Measurements from ENCODE around the gene XYLT1.

Gene XYLT1

DNA sequence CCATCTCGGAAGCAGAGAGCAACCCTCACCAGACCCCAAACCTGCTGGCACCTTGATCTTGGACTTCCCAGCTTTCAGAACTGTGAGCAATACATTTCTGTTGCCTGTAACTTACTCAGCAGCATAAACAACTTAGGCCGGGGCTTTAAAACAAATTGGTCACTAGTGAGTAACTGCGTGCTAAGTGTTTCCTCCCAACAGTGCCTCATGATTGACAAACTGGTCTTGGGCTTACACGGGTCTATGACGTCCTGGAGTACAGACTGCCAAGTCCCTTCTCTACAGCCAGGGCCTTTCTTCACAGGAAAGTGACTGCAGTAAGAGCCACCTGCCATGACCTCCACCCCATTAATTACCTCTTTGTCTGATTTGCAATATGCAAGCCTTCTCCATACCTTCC lies 136.7 kb downstream of the XYLT1 start:
- Histone ChIP-seq H3K36me3 (ENCODE audit: control insufficient read depth, low read depth, low read length) (no peaks in the 10 kb centered on the region), H3K27ac (ENCODE audit: low read length) (no peak overlapping the region), H3K9ac (ENCODE audit: low read length) (no peak overlapping the region), H3K4me1 (ENCODE audit: control insufficient read depth, low read depth, low read length) (no peaks in the 10 kb centered on the region), H3K4me3 (ENCODE audit: low read length) (no peak overlapping the region), H3K27me3 (ENCODE audit: control insufficient read depth, insufficient read depth, low read length) (no peaks in the 10 kb centered on the region), H3K9me3 (ENCODE audit: control insufficient read depth, low read depth, low read length) (no peaks in the 10 kb centered on the region)

- no peaks in the 10 kb centered on the region for H3K36me3 ChIP-seq (ENCODE audit: control insufficient read depth, low read depth, low read length)
- H3K27ac ChIP-seq (ENCODE audit: low read length): no peak overlapping the region
- no peak overlapping the region for H3K9ac ChIP-seq (ENCODE audit: low read length)
- no peaks in the 10 kb centered on the region for H3K4me1 ChIP-seq (ENCODE audit: control insufficient read depth, low read depth, low read length)
- H3K9me3 ChIP-seq (ENCODE audit: control insufficient read depth, low read depth, low read length): no peaks in the 10 kb centered on the region
- H3K27me3 ChIP-seq (ENCODE audit: control insufficient read depth, insufficient read depth, low read length): no peaks in the 10 kb centered on the region
- H3K4me3 ChIP-seq (ENCODE audit: low read length): no peak overlapping the region
These were observed 137.5 kb downstream of the XYLT1 start for GRCh38 chr16:17333229-17333628.

- no peaks in the 10 kb centered on the region for H3K36me3 ChIP-seq (ENCODE audit: control insufficient read depth, low read depth, low read length)
- no peaks in the 10 kb centered on the region for H3K4me1 ChIP-seq (ENCODE audit: control insufficient read depth, low read depth, low read length)
- no peaks in the 10 kb centered on the region for H3K27me3 ChIP-seq (ENCODE audit: control insufficient read depth, insufficient read depth, low read length)
- no peak overlapping the region for H3K4me3 ChIP-seq (ENCODE audit: low read length)
- H3K27ac ChIP-seq (ENCODE audit: low read length): no peak overlapping the region
- H3K9me3 ChIP-seq (ENCODE audit: control insufficient read depth, low read depth, low read length): no peaks in the 10 kb centered on the region
- H3K9ac ChIP-seq (ENCODE audit: low read length): no peak overlapping the region
These were observed 138.8 kb downstream of the XYLT1 start for GRCh38 chr16:17331991-17332390.

- no peaks in the 10 kb centered on the region for H3K9me3 ChIP-seq (ENCODE audit: control insufficient read depth, low read depth, low read length)
- H3K36me3 ChIP-seq (ENCODE audit: control insufficient read depth, low read depth, low read length): no peaks in the 10 kb centered on the region
- H3K27ac ChIP-seq (ENCODE audit: low read length): no peak overlapping the region
- H3K4me1 ChIP-seq (ENCODE audit: control insufficient read depth, low read depth, low read length): no peaks in the 10 kb centered on the region
- no peak overlapping the region for H3K9ac ChIP-seq (ENCODE audit: low read length)
- no peak overlapping the region for H3K4me3 ChIP-seq (ENCODE audit: low read length)
- no peaks in the 10 kb centered on the region for H3K27me3 ChIP-seq (ENCODE audit: control insufficient read depth, insufficient read depth, low read length)
These were observed 139.6 kb downstream of the XYLT1 start for GRCh38 chr16:17331071-17331607.

DNA sequence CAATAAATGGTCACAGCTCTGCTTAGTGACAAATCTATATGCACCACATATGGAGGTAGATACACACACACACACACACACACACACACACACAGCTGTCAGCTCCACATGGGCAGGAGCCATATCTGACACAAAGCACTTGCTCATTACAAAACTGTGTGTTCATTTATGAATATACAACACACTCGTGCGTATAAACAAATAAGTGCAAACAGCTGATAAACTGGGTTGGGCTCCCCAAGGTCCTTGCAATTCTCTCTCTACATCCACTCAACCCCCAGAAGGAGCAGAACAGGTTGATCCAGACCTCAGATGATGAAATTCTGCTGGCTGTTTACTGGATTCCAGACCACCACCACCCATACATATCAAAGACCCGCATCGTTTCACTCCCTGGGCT lies 140.7 kb downstream of the XYLT1 start:
- no peaks in the 10 kb centered on the region for H3K36me3 ChIP-seq (ENCODE audit: control insufficient read depth, low read depth, low read length)
- H3K4me3 ChIP-seq (ENCODE audit: low read length): no peak overlapping the region
- H3K27me3 ChIP-seq (ENCODE audit: control insufficient read depth, insufficient read depth, low read length): no peaks in the 10 kb centered on the region
- no peak overlapping the region for H3K27ac ChIP-seq (ENCODE audit: low read length)
- H3K9ac ChIP-seq (ENCODE audit: low read length): no peak overlapping the region
- no peaks in the 10 kb centered on the region for H3K9me3 ChIP-seq (ENCODE audit: control insufficient read depth, low read depth, low read length)
- H3K4me1 ChIP-seq (ENCODE audit: control insufficient read depth, low read depth, low read length): no peaks in the 10 kb centered on the region

DNA sequence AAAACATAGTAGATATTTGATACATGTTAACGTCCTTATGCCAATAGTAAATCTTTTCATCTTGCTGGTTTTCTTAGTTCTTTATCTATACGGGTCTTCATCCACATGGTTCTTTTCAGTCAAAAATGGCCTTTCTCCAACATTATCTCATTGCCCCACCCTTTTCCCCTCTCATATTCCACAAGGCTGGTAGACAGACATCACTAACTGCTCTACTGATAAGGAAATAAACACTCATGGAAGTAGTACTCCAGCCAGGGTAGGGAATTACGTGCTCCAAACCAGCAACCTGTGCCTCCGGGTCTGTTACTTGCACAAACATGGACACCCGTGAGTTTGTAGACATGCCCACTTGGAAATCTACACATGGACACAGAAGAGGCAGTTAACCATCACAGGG lies 141.4 kb downstream of the XYLT1 start:
- no peak overlapping the region for H3K9ac ChIP-seq (ENCODE audit: low read length)
- H3K9me3 ChIP-seq (ENCODE audit: control insufficient read depth, low read depth, low read length): no peaks in the 10 kb centered on the region
- H3K4me3 ChIP-seq (ENCODE audit: low read length): no peak overlapping the region
- H3K27ac ChIP-seq (ENCODE audit: low read length): no peak overlapping the region
- H3K27me3 ChIP-seq (ENCODE audit: control insufficient read depth, insufficient read depth, low read length): no peaks in the 10 kb centered on the region
- H3K36me3 ChIP-seq (ENCODE audit: control insufficient read depth, low read depth, low read length): no peaks in the 10 kb centered on the region
- no peaks in the 10 kb centered on the region for H3K4me1 ChIP-seq (ENCODE audit: control insufficient read depth, low read depth, low read length)

GRCh38 chr16:17328932-17329331 lies 141.8 kb downstream of the XYLT1 start:
- no peak overlapping the region for H3K4me3 ChIP-seq (ENCODE audit: low read length)
- no peaks in the 10 kb centered on the region for H3K27me3 ChIP-seq (ENCODE audit: control insufficient read depth, insufficient read depth, low read length)
- no peak overlapping the region for H3K9ac ChIP-seq (ENCODE audit: low read length)
- H3K36me3 ChIP-seq (ENCODE audit: control insufficient read depth, low read depth, low read length): no peaks in the 10 kb centered on the region
- H3K27ac ChIP-seq (ENCODE audit: low read length): no peak overlapping the region
- no peaks in the 10 kb centered on the region for H3K4me1 ChIP-seq (ENCODE audit: control insufficient read depth, low read depth, low read length)
- H3K9me3 ChIP-seq (ENCODE audit: control insufficient read depth, low read depth, low read length): no peaks in the 10 kb centered on the region

DNA sequence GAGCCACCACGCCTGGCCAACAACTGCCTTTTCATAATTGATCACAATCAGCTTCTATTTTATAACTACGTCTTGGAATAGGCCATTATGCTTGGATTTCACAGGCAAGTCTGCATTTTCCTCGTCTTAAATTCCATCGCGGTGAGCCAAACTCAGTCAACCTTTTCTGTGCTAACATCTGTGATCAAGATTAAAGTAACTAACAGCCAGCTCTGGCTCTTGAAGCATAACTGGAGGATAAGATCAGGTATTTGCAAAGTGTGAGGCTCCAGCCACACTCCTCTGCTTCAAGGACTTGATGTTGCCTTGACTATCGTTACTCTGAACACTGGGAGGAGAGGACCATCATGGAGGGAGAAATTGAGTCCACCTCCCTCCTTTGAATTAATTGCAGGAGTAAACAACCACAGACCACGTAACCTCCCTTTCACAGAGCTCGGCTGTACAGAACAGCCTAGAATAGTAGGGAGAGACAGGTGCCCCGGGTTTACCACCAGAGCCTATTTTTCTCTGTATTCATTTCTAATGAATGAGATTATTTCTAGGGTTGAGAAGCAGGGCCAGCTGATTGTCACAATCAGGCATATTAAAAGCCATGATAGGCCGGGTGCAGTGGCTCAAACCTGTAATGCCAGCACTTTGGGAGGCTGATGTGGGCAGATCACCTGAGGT lies 143.0 kb downstream of the XYLT1 start:
- no peaks in the 10 kb centered on the region for H3K9me3 ChIP-seq (ENCODE audit: control insufficient read depth, low read depth, low read length)
- no peaks in the 10 kb centered on the region for H3K27me3 ChIP-seq (ENCODE audit: control insufficient read depth, insufficient read depth, low read length)
- no peak overlapping the region for H3K4me3 ChIP-seq (ENCODE audit: low read length)
- no peak overlapping the region for H3K27ac ChIP-seq (ENCODE audit: low read length)
- H3K9ac ChIP-seq (ENCODE audit: low read length): no peak overlapping the region
- no peaks in the 10 kb centered on the region for H3K36me3 ChIP-seq (ENCODE audit: control insufficient read depth, low read depth, low read length)
- H3K4me1 ChIP-seq (ENCODE audit: control insufficient read depth, low read depth, low read length): no peaks in the 10 kb centered on the region

- H3K36me3 ChIP-seq (ENCODE audit: control insufficient read depth, low read depth, low read length): no peaks in the 10 kb centered on the region
- H3K4me1 ChIP-seq (ENCODE audit: control insufficient read depth, low read depth, low read length): no peaks in the 10 kb centered on the region
- no peak overlapping the region for H3K27ac ChIP-seq (ENCODE audit: low read length)
- no peaks in the 10 kb centered on the region for H3K9me3 ChIP-seq (ENCODE audit: control insufficient read depth, low read depth, low read length)
- no peak overlapping the region for H3K9ac ChIP-seq (ENCODE audit: low read length)
- no peak overlapping the region for H3K4me3 ChIP-seq (ENCODE audit: low read length)
- no peaks in the 10 kb centered on the region for H3K27me3 ChIP-seq (ENCODE audit: control insufficient read depth, insufficient read depth, low read length)
These were observed 145.2 kb downstream of the XYLT1 start for GRCh38 chr16:17325476-17326143.

DNA sequence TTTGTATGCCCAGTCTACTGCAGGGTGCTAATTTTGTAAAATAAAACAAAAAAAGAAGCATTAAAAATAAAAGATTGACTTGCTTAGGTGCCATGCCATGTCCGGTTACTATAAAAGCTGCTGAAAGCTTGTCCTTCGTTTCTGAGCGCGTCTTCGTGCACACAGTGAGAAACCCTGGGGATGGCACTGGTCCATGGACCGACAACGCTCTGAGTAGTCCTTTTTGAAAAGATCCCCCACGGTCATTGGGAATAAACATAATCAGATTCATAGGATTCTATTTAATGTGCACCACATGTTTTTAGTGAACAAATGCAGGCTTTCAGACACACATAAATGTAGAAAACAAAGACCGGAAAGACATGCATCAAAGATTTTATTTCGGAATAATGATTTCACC lies 146.3 kb downstream of the XYLT1 start:
- H3K27ac ChIP-seq (ENCODE audit: low read length): no peak overlapping the region
- H3K9me3 ChIP-seq (ENCODE audit: control insufficient read depth, low read depth, low read length): no peaks in the 10 kb centered on the region
- H3K36me3 ChIP-seq (ENCODE audit: control insufficient read depth, low read depth, low read length): no peaks in the 10 kb centered on the region
- H3K4me1 ChIP-seq (ENCODE audit: control insufficient read depth, low read depth, low read length): no peaks in the 10 kb centered on the region
- H3K9ac ChIP-seq (ENCODE audit: low read length): no peak overlapping the region
- no peaks in the 10 kb centered on the region for H3K27me3 ChIP-seq (ENCODE audit: control insufficient read depth, insufficient read depth, low read length)
- no peak overlapping the region for H3K4me3 ChIP-seq (ENCODE audit: low read length)

DNA sequence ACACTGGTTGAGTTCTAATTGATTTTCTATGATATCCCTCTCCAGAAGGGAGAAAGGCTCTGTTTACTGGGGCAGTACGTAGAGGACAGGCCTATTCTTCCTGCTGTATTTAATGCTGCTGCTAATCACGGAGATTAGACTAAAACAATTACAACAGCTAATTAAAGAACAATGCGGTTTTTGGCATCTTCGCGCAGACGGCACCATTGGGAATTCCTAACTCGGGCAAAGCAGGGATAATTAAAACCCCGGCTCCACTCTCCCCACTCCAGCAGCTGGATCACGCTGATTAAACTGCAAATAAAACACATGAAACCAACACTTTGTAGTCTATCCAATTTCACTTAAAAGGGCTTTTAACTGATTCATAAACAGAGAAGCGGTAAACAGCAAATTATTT lies 147.6 kb downstream of the XYLT1 start:
- Histone ChIP-seq H3K4me3 (ENCODE audit: low read length) (no peak overlapping the region), H3K4me1 (ENCODE audit: control insufficient read depth, low read depth, low read length) (peaks cover 5% of the 10 kb centered on the region), H3K9me3 (ENCODE audit: control insufficient read depth, low read depth, low read length) (no peaks in the 10 kb centered on the region), H3K27ac (ENCODE audit: low read length) (no peak overlapping the region), H3K36me3 (ENCODE audit: control insufficient read depth, low read depth, low read length) (no peaks in the 10 kb centered on the region), H3K9ac (ENCODE audit: low read length) (no peak overlapping the region), H3K27me3 (ENCODE audit: control insufficient read depth, insufficient read depth, low read length) (no peaks in the 10 kb centered on the region)

DNA sequence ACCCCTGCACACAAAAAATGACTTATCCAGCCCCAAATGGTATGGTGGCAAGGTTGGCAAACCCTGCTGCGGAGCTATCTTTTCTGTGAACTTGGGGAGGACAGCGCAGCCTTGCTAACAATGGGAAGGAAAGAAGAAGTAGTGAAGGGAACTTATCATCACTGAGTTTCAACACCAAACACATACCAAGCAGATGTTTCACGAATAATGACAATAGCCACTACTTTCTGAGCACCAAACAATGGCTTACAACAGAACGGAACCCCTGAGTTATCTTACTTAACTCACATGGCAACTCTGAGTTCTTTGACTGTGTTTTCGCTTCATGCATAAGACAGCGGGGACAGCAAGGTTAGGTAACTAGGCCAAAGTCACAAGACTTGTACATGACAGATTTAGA lies 148.9 kb downstream of the XYLT1 start:
- H3K36me3 ChIP-seq (ENCODE audit: control insufficient read depth, low read depth, low read length): no peaks in the 10 kb centered on the region
- H3K9me3 ChIP-seq (ENCODE audit: control insufficient read depth, low read depth, low read length): no peaks in the 10 kb centered on the region
- peaks cover 8% of the 10 kb centered on the region for H3K4me1 ChIP-seq (ENCODE audit: control insufficient read depth, low read depth, low read length)
- no peak overlapping the region for H3K4me3 ChIP-seq (ENCODE audit: low read length)
- H3K27ac ChIP-seq (ENCODE audit: low read length): no peak overlapping the region
- no peaks in the 10 kb centered on the region for H3K27me3 ChIP-seq (ENCODE audit: control insufficient read depth, insufficient read depth, low read length)
- H3K9ac ChIP-seq (ENCODE audit: low read length): no peak overlapping the region

All from iPS-18a (cell line).